ENCODE measurements around the gene PRTN3. TPM values are rescaled to one million over a fixed set of nuclear protein-coding genes. Genes with fewer than 3 reads are reported as not detected.

Gene PRTN3
- total and polyA plus RNA-seq, 8 donors: 0.14 to 0.24 TPM; not detected in 6

DNA sequence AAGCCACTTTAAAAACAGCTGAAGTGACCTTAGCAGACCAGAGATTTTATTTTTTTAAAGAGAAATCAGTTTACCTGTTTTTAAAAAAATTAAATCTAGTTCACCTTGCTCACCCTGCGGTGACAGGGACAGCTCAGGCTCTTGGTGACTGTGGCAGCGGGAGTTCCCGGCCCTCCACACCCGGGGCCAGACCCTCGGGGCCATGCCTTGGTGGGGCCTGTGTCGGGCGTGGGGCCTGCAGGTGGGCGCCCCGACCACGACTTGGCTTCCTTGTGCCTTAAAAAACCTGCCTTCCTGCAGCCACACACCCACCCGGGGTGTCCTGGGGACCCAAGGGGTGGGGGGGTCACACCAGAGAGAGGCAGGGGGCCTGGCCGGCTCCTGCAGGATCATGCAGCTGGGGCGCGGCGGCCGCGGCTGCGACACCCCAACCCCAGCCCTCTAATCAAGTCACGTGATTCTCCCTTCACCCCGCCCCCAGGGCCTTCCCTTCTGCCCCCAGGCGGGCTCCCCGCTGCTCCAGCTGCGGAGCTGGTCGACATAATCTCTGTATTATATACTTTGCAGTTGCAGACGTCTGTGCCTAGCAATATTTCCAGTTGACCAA lies 29.8 kb upstream of the PRTN3 start:
- Histone ChIP-seq H3K9me3 (no peaks in the 10 kb centered on the region), H3K27ac (no peak overlapping the region), H3K4me3 (no peak overlapping the region), H3K27me3 (no peaks in the 10 kb centered on the region), H3K36me3 (peaks cover 20 to 66% (median 52%) of the 10 kb centered on the region in 3 donors), H3K4me1 (no peaks in the 10 kb centered on the region)
- ATAC-seq (peak in 1 of 4 donors; percentile 5), FAIRE-seq (no peak), DNase-seq (peak in 1 of 6 donors; percentile 38)
- intact Hi-C loops (cut with DNase I): no loop called here
- 93% methylated on average over 25 of the region's 25 CpGs for WGBS, 2 donors
- TF ChIP-seq, protein P1, sequence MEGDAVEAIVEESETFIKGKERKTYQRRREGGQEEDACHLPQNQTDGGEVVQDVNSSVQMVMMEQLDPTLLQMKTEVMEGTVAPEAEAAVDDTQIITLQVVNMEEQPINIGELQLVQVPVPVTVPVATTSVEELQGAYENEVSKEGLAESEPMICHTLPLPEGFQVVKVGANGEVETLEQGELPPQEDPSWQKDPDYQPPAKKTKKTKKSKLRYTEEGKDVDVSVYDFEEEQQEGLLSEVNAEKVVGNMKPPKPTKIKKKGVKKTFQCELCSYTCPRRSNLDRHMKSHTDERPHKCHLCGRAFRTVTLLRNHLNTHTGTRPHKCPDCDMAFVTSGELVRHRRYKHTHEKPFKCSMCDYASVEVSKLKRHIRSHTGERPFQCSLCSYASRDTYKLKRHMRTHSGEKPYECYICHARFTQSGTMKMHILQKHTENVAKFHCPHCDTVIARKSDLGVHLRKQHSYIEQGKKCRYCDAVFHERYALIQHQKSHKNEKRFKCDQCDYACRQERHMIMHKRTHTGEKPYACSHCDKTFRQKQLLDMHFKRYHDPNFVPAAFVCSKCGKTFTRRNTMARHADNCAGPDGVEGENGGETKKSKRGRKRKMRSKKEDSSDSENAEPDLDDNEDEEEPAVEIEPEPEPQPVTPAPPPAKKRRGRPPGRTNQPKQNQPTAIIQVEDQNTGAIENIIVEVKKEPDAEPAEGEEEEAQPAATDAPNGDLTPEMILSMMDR (IDR thresholded peaks at IDR 0.05): no peak

DNA sequence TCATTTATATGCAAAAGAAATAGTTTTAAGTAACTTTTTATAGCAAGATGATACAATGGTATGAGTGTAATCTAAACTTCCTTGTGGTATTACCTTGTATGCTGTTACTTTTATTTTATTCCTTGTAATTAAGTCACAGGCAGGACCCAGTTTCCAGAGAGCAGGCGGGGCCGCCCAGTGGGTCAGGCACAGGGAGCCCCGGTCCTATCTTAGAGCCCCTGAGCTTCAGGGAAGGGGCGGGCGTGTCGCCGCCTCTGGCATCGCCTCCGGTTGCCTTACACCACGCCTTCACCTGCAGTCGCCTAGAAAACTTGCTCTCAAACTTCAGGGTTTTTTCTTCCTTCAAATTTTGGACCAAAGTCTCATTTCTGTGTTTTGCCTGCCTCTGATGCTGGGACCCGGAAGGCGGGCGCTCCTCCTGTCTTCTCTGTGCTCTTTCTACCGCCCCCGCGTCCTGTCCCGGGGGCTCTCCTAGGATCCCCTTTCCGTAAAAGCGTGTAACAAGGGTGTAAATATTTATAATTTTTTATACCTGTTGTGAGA lies 29.2 kb upstream of the PRTN3 start:
- intact Hi-C loops (cut with DNase I): no loop called here
- H3K27ac ChIP-seq: no peak overlapping the region
- 96% methylated on average over 20 of the region's 20 CpGs for WGBS, 2 donors

DNA sequence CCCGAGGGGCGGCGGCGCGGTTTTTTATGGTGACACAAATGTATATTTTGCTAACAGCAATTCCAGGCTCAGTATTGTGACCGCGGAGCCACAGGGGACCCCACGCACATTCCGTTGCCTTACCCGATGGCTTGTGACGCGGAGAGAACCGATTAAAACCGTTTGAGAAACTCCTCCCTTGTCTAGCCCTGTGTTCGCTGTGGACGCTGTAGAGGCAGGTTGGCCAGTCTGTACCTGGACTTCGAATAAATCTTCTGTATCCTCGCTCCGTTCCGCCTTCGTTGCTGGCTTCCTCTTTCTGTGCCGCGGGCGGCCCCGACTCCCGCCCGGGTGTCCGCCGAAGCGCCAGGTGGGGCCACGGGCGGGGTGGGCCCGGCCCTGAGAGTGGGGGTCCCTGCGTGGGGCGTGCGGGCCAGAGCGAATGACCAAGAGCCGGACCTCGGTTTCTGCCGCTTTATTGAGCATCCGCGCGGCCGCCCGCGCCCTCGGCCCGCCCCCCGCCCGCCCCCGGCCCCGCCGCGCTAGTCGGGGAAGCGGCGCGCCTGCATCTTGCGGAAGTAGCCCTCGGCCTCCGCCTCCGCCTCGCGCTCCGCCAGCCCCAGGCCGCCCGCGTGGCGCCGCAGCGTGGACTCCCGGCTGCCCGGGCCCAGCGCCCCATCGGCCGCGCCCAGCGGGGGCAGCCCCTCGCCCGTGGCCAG lies 28.6 kb upstream of the PRTN3 start:
- Histone ChIP-seq H3K36me3 (peaks cover 16 to 53% (median 40%) of the 10 kb centered on the region in 3 donors), H3K9me3 (no peaks in the 10 kb centered on the region), H3K4me3 (no peak overlapping the region), H3K27ac (no peak overlapping the region), H3K27me3 (no peaks in the 10 kb centered on the region), H3K4me1 (no peaks in the 10 kb centered on the region)
- peak in 1 of 6 donors; percentile 38 for DNase-seq
- no peak for ATAC-seq
- no peak for FAIRE-seq
- 93% methylated on average over 51 to 80 of the region's 80 CpGs for WGBS, 2 donors
- intact Hi-C loops (cut with DNase I): no loop called here
- TF ChIP-seq, protein P1 (IDR thresholded peaks at IDR 0.05): no peak

More for the DNA sequence above, 29.2 kb upstream of the PRTN3 start:
- no peaks in the 10 kb centered on the region for H3K4me1 ChIP-seq
- H3K9me3 ChIP-seq: no peaks in the 10 kb centered on the region
- no peaks in the 10 kb centered on the region for H3K27me3 ChIP-seq
- H3K4me3 ChIP-seq: no peak overlapping the region
- FAIRE-seq (no peak), DNase-seq (no peak), ATAC-seq (no peak)
- TF ChIP-seq, protein P1 (IDR thresholded peaks at IDR 0.05): no peak
- H3K36me3 ChIP-seq: peaks cover 16 to 60% (median 46%) of the 10 kb centered on the region in 3 donors

DNA sequence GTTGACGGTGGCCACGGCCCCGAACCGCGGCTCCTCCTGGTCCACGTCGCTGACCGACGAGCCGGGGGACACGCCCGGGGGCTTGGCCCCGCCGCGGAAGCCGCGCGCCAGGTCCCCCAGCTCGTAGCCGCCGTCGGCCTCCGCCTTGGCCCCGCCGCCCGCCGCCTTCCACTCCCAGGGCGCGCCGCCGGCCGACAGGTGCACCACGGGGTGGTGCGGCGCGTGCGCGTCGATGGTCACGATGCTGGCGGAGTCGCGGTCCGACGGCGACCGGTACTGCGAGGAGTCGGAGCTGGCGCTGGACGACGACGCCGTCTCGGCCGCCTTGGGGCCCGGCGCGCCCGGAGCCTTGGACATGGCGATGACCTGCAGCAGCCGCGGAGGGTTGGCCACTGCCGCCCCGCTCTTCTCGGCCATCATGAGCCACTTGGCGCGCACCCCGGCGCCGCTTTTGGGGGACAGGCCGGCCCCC lies 28.0 kb upstream of the PRTN3 start:
- intact Hi-C loops (cut with DNase I): no loop called here
- Histone ChIP-seq H3K4me1 (no peaks in the 10 kb centered on the region), H3K36me3 (peaks cover 16 to 48% (median 35%) of the 10 kb centered on the region in 3 donors), H3K4me3 (no peak overlapping the region), H3K27ac (no peak overlapping the region), H3K9me3 (no peaks in the 10 kb centered on the region), H3K27me3 (no peaks in the 10 kb centered on the region)
- WGBS, 2 donors: 94 to 95% methylated on average over 57 to 72 of the region's 72 CpGs
- FAIRE-seq: no peak
- TF ChIP-seq, protein P1 (IDR thresholded peaks at IDR 0.05): no peak
- ATAC-seq: no peak
- peak in 1 of 6 donors; percentile 46 for DNase-seq

All from pancreas (tissue), 10 donors.